ENCODE data around the gene ERG.

DNA sequence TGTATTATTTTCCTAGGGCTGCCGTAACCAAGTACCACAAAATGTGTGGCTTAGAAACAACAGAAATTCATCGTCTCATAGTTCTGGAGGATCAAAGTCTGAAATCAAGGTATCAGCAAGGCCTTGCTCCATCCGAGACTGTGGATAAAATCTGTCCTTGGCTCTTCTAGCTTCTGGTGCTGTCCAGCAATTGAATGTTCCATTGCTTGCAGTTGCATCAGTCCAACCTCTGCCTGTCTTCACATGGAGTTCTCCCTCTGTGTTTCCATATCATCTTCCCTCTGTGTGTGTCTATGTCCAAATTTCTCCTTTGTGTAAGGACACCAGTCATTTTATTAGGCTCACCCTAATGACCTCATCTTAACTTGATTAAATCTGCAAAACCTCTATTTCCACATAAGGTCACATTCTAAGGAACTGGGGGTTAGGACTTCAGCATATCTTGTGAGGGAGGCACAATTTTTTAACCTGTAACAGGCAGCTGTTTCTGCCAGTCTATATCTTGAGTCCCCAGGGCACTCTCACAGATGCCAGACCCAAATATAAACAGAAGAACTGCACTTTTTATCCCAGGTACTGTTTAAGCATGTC lies 84.2 kb downstream of the ERG start:
- TF ChIP-seq GATA2 (IDR thresholded peaks at IDR 0.05; ENCODE audit: low read depth, low read length) (no peak), GATA3 (IDR thresholded peaks at IDR 0.05; ENCODE audit: low read depth, low read length) (no peak)

All from SH-SY5Y (cell line).